Uterus (tissue), 4 donors: ENCODE data around the gene EXOC3L2. TPM values are rescaled to one million over a fixed set of nuclear protein-coding genes. Genes with fewer than 3 reads are reported as not detected.

Experiments
- DNase-seq, 2 donors: peaks; one replicate each; pipeline ENCODE4 v3.0.0-alpha.2; 2019 to 2020
- H3K27ac ChIP-seq, 2 donors: fragments of 200-600 bp; sonication (generic); 1 replicate in 1 of 2; 2 replicates in 1 of 2; pipeline ENCODE4 v1.5.1; 2016 to 2018
- H3K27me3 ChIP-seq, 2 donors: fragments of 200-600 bp; sonication (generic); one replicate each; pipeline ENCODE4 v1.5.1; 2018 to 2019; ENCODE audit warnings: control low read depth in 1 of 2
- H3K36me3 ChIP-seq, 2 donors: fragments of 200-600 bp; sonication (generic); one replicate each; pipeline ENCODE4 v1.5.1; 2019; ENCODE audit warnings: control low read depth in 1 of 2
- H3K4me1 ChIP-seq, 2 donors: fragments of 200-600 bp; sonication (generic); one replicate each; pipeline ENCODE4 v1.5.1; 2018 to 2019; ENCODE audit warnings: control low read depth in 1 of 2
- H3K4me3 ChIP-seq, 2 donors: fragments of 200-600 bp; sonication (generic); 1 replicate in 1 of 2; 2 replicates in 1 of 2; pipeline ENCODE4 v1.5.1; 2018 to 2019; ENCODE audit warnings: mild to moderate bottlenecking in 1 of 2
- H3K9me3 ChIP-seq, 2 donors: fragments of 200-600 bp; sonication (generic); one replicate each; pipeline ENCODE4 v1.5.1; 2019; ENCODE audit warnings: control low read depth in 1 of 2
- CTCF ChIP-seq, 4 experiments: fragments of 200-600 bp in 2 of 4; fragments of 450-650 bp in 2 of 4; sonication (generic) in 2 of 4; IDR thresholded peaks; one replicate each; pipeline ENCODE4 v1.5.1; 2016 to 2019; ENCODE audit warnings: antibody characterized with exemption in 4 of 4, mild to moderate bottlenecking in 2 of 4, moderate library complexity in 1 of 4
- POLR2A ChIP-seq, 2 donors: fragments of 450-650 bp; IDR thresholded peaks; one replicate each; pipeline ENCODE4 v1.6.1; 2016; ENCODE audit warnings: antibody characterized with exemption in 2 of 2, mild to moderate bottlenecking in 1 of 2, moderate library complexity in 1 of 2
- intact Hi-C: fragments of 100-400 bp; cut with DNase I; formaldehyde crosslinking; loops from one replicate; pipeline ENCODE4 v1.15.1; 2023; ENCODE audit warnings: low total_unique reads
- total RNA-seq, 4 donors: library from RNA; depleted of rRNA in 3 of 4; stranded (reverse); fragments of >200 nt in 3 of 4; gene quantifications; one replicate each; pipeline versions ENCODE4 v1.1.0 to v1.2.4, GENCODE V29; 2014 to 2023
- donor health status: DM: yes; HTN: yes; CAD: no.

EXOC3L2 gene
- total RNA-seq, 4 donors from 2014 or later: 2.4 to 7.2 (median 6.4) TPM

- Histone ChIP-seq H3K9me3 (no peaks in the 10 kb centered on the region), H3K27ac (no peak overlapping the region), H3K36me3 (no peaks in the 10 kb centered on the region), H3K4me1 (no peaks in the 10 kb centered on the region), H3K27me3 (no peaks in the 10 kb centered on the region), H3K4me3 (no peak overlapping the region)
- intact Hi-C loops: no loop called here
- no peak for DNase-seq
- TF ChIP-seq POLR2A (IDR thresholded peaks at IDR 0.05) (no peak), CTCF (IDR thresholded peaks at IDR 0.05) (no peak)
These were observed 21.3 kb downstream of the EXOC3L2 start for GRCh38 chr19:45223879-45224278.

GRCh38 chr19:45222724-45223123, 22.5 kb downstream of the EXOC3L2 start:
- Histone ChIP-seq H3K4me1 (no peaks in the 10 kb centered on the region), H3K27me3 (peaks cover 0 to under 1% of the 10 kb centered on the region in 2 donors), H3K36me3 (no peaks in the 10 kb centered on the region), H3K9me3 (no peaks in the 10 kb centered on the region), H3K27ac (no peak overlapping the region), H3K4me3 (no peak overlapping the region)
- TF ChIP-seq POLR2A (IDR thresholded peaks at IDR 0.05): no peak
- no peak for TF ChIP-seq CTCF (IDR thresholded peaks at IDR 0.05)
- DNase-seq: no peak
- intact Hi-C loops: no loop called here

GRCh38 chr19:45218911-45219743, 26.1 kb downstream of the EXOC3L2 start:
- DNase-seq: no peak
- intact Hi-C loops: no loop called here
- Histone ChIP-seq H3K36me3 (no peaks in the 10 kb centered on the region), H3K9me3 (no peaks in the 10 kb centered on the region), H3K27ac (no peak overlapping the region), H3K27me3 (peaks cover 8 to 14% of the 10 kb centered on the region in 2 donors), H3K4me3 (no peak overlapping the region), H3K4me1 (no peaks in the 10 kb centered on the region)
- TF ChIP-seq CTCF (IDR thresholded peaks at IDR 0.05) (no peak), POLR2A (IDR thresholded peaks at IDR 0.05) (no peak)

GRCh38 chr19:45218426-45218825, 26.8 kb downstream of the EXOC3L2 start:
- H3K27me3 ChIP-seq: peaks cover 8 to 14% of the 10 kb centered on the region in 2 donors
- H3K4me1 ChIP-seq: no peaks in the 10 kb centered on the region
- H3K4me3 ChIP-seq: no peak overlapping the region
- intact Hi-C loops: no loop called here
- no peaks in the 10 kb centered on the region for H3K9me3 ChIP-seq
- H3K27ac ChIP-seq: no peak overlapping the region
- no peak for TF ChIP-seq POLR2A (IDR thresholded peaks at IDR 0.05)
- TF ChIP-seq CTCF (IDR thresholded peaks at IDR 0.05): no peak
- H3K36me3 ChIP-seq: no peaks in the 10 kb centered on the region
- DNase-seq: no peak

- Histone ChIP-seq H3K9me3 (no peaks in the 10 kb centered on the region), H3K4me1 (no peaks in the 10 kb centered on the region), H3K4me3 (no peak overlapping the region), H3K27me3 (peaks cover 8 to 14% of the 10 kb centered on the region in 2 donors), H3K36me3 (no peaks in the 10 kb centered on the region), H3K27ac (no peak overlapping the region)
- no peak for TF ChIP-seq POLR2A (IDR thresholded peaks at IDR 0.05)
- TF ChIP-seq CTCF (IDR thresholded peaks at IDR 0.05): no peak
- DNase-seq: no peak
- intact Hi-C loops: no loop called here
These were observed 27.3 kb downstream of the EXOC3L2 start for GRCh38 chr19:45217957-45218334.
